ENCODE measurements around the gene PHF24. TPM values are rescaled to one million over a fixed set of nuclear protein-coding genes. Genes with fewer than 3 reads are reported as not detected.

The PHF24 gene
- total RNA-seq, 1 experiment from 2014 or later, result 0.47 TPM

DNA sequence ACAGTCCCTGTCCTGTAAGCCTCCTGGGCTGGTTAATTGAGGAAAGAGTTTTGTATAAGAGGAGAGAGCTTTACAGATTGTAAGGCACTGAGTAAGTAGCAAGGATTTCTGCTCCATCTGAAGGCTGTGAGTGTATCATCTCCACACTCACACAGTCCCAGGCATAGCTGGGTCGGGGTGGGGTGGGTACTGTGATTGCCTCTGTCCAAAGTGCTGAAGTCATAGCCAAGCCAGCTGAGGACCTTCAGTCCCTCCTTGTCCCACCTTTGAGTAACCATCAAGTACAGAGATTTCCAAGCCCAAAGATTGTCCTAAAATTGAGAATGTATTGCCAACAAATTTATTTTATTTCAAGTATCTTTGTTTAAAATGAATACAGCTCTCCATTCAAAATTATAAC is 26.0 kb downstream of the PHF24 start:
- no peak overlapping the region for H3K27ac ChIP-seq (ENCODE audit: low read depth, low read length)
- no peaks in the 10 kb centered on the region for H3K36me3 ChIP-seq (ENCODE audit: control insufficient read depth in 1 of 2, insufficient read depth in 2 of 2, low read length in 2 of 2)
- H3K9me3 ChIP-seq (ENCODE audit: control insufficient read depth in 1 of 2, insufficient read depth in 1 of 2, low read depth in 1 of 2, low read length in 2 of 2), result no peaks in the 10 kb centered on the region
- ChIA-PET POLR2A (no interaction called here), RAD21 (ENCODE audit: low non-redundant PET in 1 of 2, low total read pairs in 2 of 2, uncharacterized antibody in 2 of 2, unreplicated experiment in 2 of 2) (interaction anchor here in 1 of 2 experiments (1.2 kb wide), 1 partner anchor 85 kb away, joined by 3 read pairs; no protein-coding TSS in a partner anchor), CTCF (interaction anchor here (0.9 to 2.9 kb wide), 7 partner anchors 9 to 282 kb away, joined by 3 to 71 read pairs (median 5); a partner anchor contains a TSS)
- DNase-seq (ENCODE audit: low read depth, low spot score) (no peak), ATAC-seq (no peak)
- no peaks in the 10 kb centered on the region for H3K79me2 ChIP-seq (ENCODE audit: insufficient read depth, low read length)
- intact Hi-C loops (cut with micrococcal nuclease), result loop anchor here (2.0 to 10.0 kb wide), 3 partner anchors 223 to 491 kb away; no protein-coding TSS in a partner anchor
- H3K27me3 ChIP-seq (ENCODE audit: insufficient read depth, low read length), result no peaks in the 10 kb centered on the region; the same call in 1 of the 2 replicates
- H4K20me1 ChIP-seq (ENCODE audit: insufficient read depth), result no peaks in the 10 kb centered on the region
- no peak overlapping the region for H3K4me2 ChIP-seq (ENCODE audit: low read length)
- no TSS peak for BruUV-seq (replicated peaks)
- H3K4me3 ChIP-seq (replicated peaks in 1 of 2; ENCODE audit: low read depth in 1 of 2, low read length in 2 of 2), result no peak overlapping the region
- H3K9ac ChIP-seq (ENCODE audit: low read length), result no peak overlapping the region
- no peak for TF ChIP-seq ELF1 (IDR thresholded peaks at IDR 0.05; ENCODE audit: borderline replicate concordance, low read depth)
- no peak for TF ChIP-seq ZFX (IDR thresholded peaks at IDR 0.05)
- TF ChIP-seq EGR1 (IDR thresholded peaks at IDR 0.05; ENCODE audit: low read depth), result no peak
- no peak for TF ChIP-seq JUND (IDR thresholded peaks at IDR 0.05)
- TF ChIP-seq, protein P1, sequence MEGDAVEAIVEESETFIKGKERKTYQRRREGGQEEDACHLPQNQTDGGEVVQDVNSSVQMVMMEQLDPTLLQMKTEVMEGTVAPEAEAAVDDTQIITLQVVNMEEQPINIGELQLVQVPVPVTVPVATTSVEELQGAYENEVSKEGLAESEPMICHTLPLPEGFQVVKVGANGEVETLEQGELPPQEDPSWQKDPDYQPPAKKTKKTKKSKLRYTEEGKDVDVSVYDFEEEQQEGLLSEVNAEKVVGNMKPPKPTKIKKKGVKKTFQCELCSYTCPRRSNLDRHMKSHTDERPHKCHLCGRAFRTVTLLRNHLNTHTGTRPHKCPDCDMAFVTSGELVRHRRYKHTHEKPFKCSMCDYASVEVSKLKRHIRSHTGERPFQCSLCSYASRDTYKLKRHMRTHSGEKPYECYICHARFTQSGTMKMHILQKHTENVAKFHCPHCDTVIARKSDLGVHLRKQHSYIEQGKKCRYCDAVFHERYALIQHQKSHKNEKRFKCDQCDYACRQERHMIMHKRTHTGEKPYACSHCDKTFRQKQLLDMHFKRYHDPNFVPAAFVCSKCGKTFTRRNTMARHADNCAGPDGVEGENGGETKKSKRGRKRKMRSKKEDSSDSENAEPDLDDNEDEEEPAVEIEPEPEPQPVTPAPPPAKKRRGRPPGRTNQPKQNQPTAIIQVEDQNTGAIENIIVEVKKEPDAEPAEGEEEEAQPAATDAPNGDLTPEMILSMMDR (IDR thresholded peaks at IDR 0.05 in 2 of 3, conservative IDR thresholded peaks at IDR 0.05 in 1 of 3; ENCODE audit: borderline replicate concordance in 1 of 3, insufficient read depth in 1 of 3, low read depth in 2 of 3, low read length in 2 of 3), result no peak
- H2AFZ ChIP-seq (ENCODE audit: low read depth, low read length, poor library complexity, severe bottlenecking), result no peak overlapping the region
- H3K9me2 ChIP-seq (ENCODE audit: insufficient read depth), result no peaks in the 10 kb centered on the region
- peaks cover 0 to 7% of the 10 kb centered on the region in 2 experiments; a peak in 2 of 4 replicates for H3K4me1 ChIP-seq (ENCODE audit: control insufficient read depth in 1 of 2, insufficient read depth in 2 of 2, low read length in 2 of 2)

DNA sequence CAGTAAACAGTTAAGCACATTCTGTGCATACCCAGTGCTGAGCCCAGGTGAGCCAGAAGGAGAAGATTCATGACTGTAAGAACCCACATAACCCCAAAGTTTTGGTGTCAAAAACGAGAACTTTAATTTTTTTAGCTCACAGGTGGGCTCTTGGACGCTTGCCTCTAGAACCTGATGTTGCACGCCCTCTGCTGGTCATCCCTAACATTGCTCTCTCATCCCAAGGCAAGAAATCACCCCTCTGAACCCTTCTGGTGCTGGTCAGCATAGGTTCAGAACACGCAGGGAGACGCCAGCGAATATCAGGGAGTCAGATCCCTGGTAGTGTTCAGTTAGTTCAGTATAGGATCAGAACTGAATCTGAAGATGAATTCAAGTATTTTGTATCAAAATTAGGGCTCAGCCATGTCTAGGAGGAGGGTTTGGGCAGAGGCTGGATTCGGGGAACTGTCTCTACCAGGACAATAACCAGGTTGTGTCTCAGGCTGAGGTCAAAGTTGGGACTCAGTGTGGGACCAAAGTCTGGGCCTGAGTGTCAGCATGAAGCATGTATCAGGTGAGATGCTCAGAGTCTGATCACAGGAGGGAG is 27.3 kb downstream of the PHF24 start:
- H3K4me3 ChIP-seq (replicated peaks in 1 of 2; ENCODE audit: low read depth in 1 of 2, low read length in 2 of 2), result no peak overlapping the region
- POLR2A ChIA-PET, result interaction anchor here (0.9 kb wide), 1 partner anchor 86 kb away, joined by 3 read pairs; no protein-coding TSS in a partner anchor
- no peaks in the 10 kb centered on the region for H3K27me3 ChIP-seq (ENCODE audit: insufficient read depth, low read length)
- no peaks in the 10 kb centered on the region for H3K36me3 ChIP-seq (ENCODE audit: control insufficient read depth in 1 of 2, insufficient read depth in 2 of 2, low read length in 2 of 2)
- no peak for TF ChIP-seq SIN3A (IDR thresholded peaks at IDR 0.05; ENCODE audit: low read depth)
- TF ChIP-seq, protein P1 (IDR thresholded peaks at IDR 0.05 in 2 of 3, conservative IDR thresholded peaks at IDR 0.05 in 1 of 3; ENCODE audit: borderline replicate concordance in 1 of 3, insufficient read depth in 1 of 3, low read depth in 2 of 3, low read length in 2 of 3), result peak in 2 of 3 experiments; percentile 81 to 93; a peak in 4 of 6 replicates
- no peaks in the 10 kb centered on the region for H3K79me2 ChIP-seq (ENCODE audit: insufficient read depth, low read length)
- H3K4me2 ChIP-seq (ENCODE audit: low read length), result no peak overlapping the region
- H3K4me1 ChIP-seq (ENCODE audit: control insufficient read depth in 1 of 2, insufficient read depth in 2 of 2, low read length in 2 of 2), result peaks cover 3 to 17% of the 10 kb centered on the region in 2 experiments; a peak in 3 of 4 replicates
- no peaks in the 10 kb centered on the region for H3K9me3 ChIP-seq (ENCODE audit: control insufficient read depth in 1 of 2, insufficient read depth in 1 of 2, low read depth in 1 of 2, low read length in 2 of 2)
- CTCF ChIA-PET, result interaction anchor here (0.6 to 2.9 kb wide), 16 partner anchors 9 to 568 kb away, joined by 3 to 71 read pairs (median 4); a partner anchor contains a TSS
- H4K20me1 ChIP-seq (ENCODE audit: insufficient read depth), result no peaks in the 10 kb centered on the region
- DNase-seq (ENCODE audit: low read depth, low spot score), result peak; percentile 59
- no peak overlapping the region for H3K27ac ChIP-seq (ENCODE audit: low read depth, low read length)
- H3K9ac ChIP-seq (ENCODE audit: low read length), result no peak overlapping the region
- H2AFZ ChIP-seq (ENCODE audit: low read depth, low read length, poor library complexity, severe bottlenecking), result peak overlapping the region; percentile 4
- BruUV-seq (replicated peaks), result no TSS peak
- H3K9me2 ChIP-seq (ENCODE audit: insufficient read depth), result no peaks in the 10 kb centered on the region
- intact Hi-C loops (cut with micrococcal nuclease), result loop anchor here (1.0 to 10.0 kb wide), 4 partner anchors 86 to 489 kb away; no protein-coding TSS in a partner anchor
- ATAC-seq, result no peak
- RAD21 ChIA-PET (ENCODE audit: low non-redundant PET in 1 of 2, low total read pairs in 2 of 2, uncharacterized antibody in 2 of 2, unreplicated experiment in 2 of 2), result interaction anchor here (0.6 to 1.2 kb wide), 5 partner anchors 9 to 274 kb away, joined by 3 to 8 read pairs (median 5); no protein-coding TSS in a partner anchor
